GM23338 (cell line): Measurements from ENCODE around the gene PRR22. TPM values are rescaled to one million over a fixed set of nuclear protein-coding genes. Genes with fewer than 3 reads are reported as not detected.

Source experiments
- ATAC-seq: fragments of 200-7000 bp; cut with Tn5 transposase; 3 replicates; pipeline ENCODE4 v1.9.1; 2020
- DNase-seq: peaks from one replicate; pipeline ENCODE4 v3.0.0-alpha.2; 2015; ENCODE audit warnings: low spot score
- H2AFZ ChIP-seq: fragments of 200-600 bp; sonication (generic); 2 replicates; pipeline ENCODE4 v1.8.0; 2016; ENCODE audit warnings: antibody characterized with exemption, mild to moderate bottlenecking, moderate library complexity
- H3F3A ChIP-seq: fragments of 200-600 bp; sonication (generic); replicated peaks from 2 replicates; pipeline ENCODE4 v1.8.0; 2017; ENCODE audit warnings: antibody characterized with exemption, mixed run types, low read depth
- H3K27ac ChIP-seq: fragments of 200-600 bp; sonication (generic); 2 replicates; pipeline ENCODE4 v1.6.1; 2016; ENCODE audit warnings: low read depth
- H3K27me3 ChIP-seq: fragments of 200-600 bp; sonication (generic); 2 replicates; pipeline ENCODE4 v1.8.0; 2016; ENCODE audit warnings: mild to moderate bottlenecking, mixed run types, moderate library complexity; ENCODE audit not compliant: insufficient read depth
- H3K36me3 ChIP-seq: fragments of 200-600 bp; sonication (generic); 2 replicates; pipeline ENCODE4 v1.8.0; 2016; ENCODE audit warnings: mild to moderate bottlenecking; ENCODE audit not compliant: insufficient read depth
- H3K4me1 ChIP-seq: fragments of 200-600 bp; sonication (generic); 2 replicates; pipeline ENCODE4 v1.8.0; 2016; ENCODE audit warnings: mild to moderate bottlenecking, moderate library complexity; ENCODE audit not compliant: insufficient read depth
- H3K4me2 ChIP-seq: fragments of 200-600 bp; sonication (generic); 2 replicates; pipeline ENCODE4 v1.7.1; 2017; ENCODE audit warnings: mixed run types
- H3K4me3 ChIP-seq: fragments of 200-600 bp; sonication (generic); 2 replicates; pipeline ENCODE4 v1.6.1; 2016; ENCODE audit warnings: mixed run types
- H3K79me2 ChIP-seq: fragments of 200-600 bp; sonication (generic); replicated peaks from 2 replicates; pipeline ENCODE4 v1.8.0; 2017; ENCODE audit warnings: mild to moderate bottlenecking; ENCODE audit not compliant: insufficient read depth
- H3K9me2 ChIP-seq: fragments of 200-600 bp; sonication (generic); 2 replicates; pipeline ENCODE4 v1.8.0; 2017; ENCODE audit not compliant: insufficient read depth
- H4K20me1 ChIP-seq: fragments of 200-600 bp; sonication (generic); replicated peaks from 2 replicates; pipeline ENCODE4 v1.8.0; 2017; ENCODE audit warnings: mild to moderate bottlenecking; ENCODE audit not compliant: insufficient read depth
- H3K27ac Mint-ChIP-seq: 2 replicates; pipeline ENCODE4 v1.8.0; 2020; ENCODE audit warnings: inconsistent platforms, mild to moderate bottlenecking, moderate library complexity, mixed read lengths
- H3K27me3 Mint-ChIP-seq: 3 replicates; pipeline ENCODE4 v1.8.0; 2022; ENCODE audit warnings: low read depth, mild to moderate bottlenecking, moderate library complexity, mixed read lengths, inconsistent platforms; ENCODE audit not compliant: insufficient read depth, poor library complexity
- H3K36me3 Mint-ChIP-seq: 3 replicates; pipeline ENCODE4 v1.8.0; 2021; ENCODE audit warnings: low read depth, mild to moderate bottlenecking, inconsistent platforms, moderate library complexity, mixed read lengths
- H3K4me1 Mint-ChIP-seq: 3 replicates; pipeline ENCODE4 v1.8.0; 2020; ENCODE audit warnings: mild to moderate bottlenecking, inconsistent platforms, mixed read lengths
- H3K4me3 Mint-ChIP-seq: 3 replicates; pipeline ENCODE4 v1.8.0; 2021; ENCODE audit warnings: moderate library complexity, mild to moderate bottlenecking, inconsistent platforms, mixed read lengths
- H3K9me3 Mint-ChIP-seq: 3 replicates; pipeline ENCODE4 v1.8.0; 2020; ENCODE audit warnings: moderate library complexity, mild to moderate bottlenecking, inconsistent platforms, mixed read lengths
- CREB1 ChIP-seq: fragments of 250-450 bp; sonication (Bioruptor Pico); IDR thresholded peaks from 2 replicates; pipeline ENCODE4 v1.5.0; 2020; ENCODE audit warnings: low read depth, mild to moderate bottlenecking, moderate library complexity
- ETS1 ChIP-seq: IDR thresholded peaks from 2 replicates; pipeline ENCODE4 v1.6.1; 2016; ENCODE audit warnings: antibody characterized with exemption
- EZH2 ChIP-seq: fragments of 200-600 bp; sonication (generic); IDR thresholded peaks from one replicate; pipeline ENCODE4 v1.8.0; 2017; ENCODE audit warnings: antibody characterized with exemption, mild to moderate bottlenecking, low read depth; ENCODE audit not compliant: unreplicated experiment
- EZH2phosphoT487 ChIP-seq: fragments of 200-600 bp; sonication (generic); IDR thresholded peaks from one replicate; pipeline ENCODE4 v1.8.1; 2018; ENCODE audit warnings: antibody characterized with exemption; ENCODE audit not compliant: unreplicated experiment
- NANOG ChIP-seq: IDR thresholded peaks from 2 replicates; pipeline ENCODE4 v1.6.1; 2016; ENCODE audit warnings: antibody characterized with exemption, borderline replicate concordance
- POLR2AphosphoS5 ChIP-seq: IDR thresholded peaks from 2 replicates; pipeline ENCODE4 v1.6.1; 2016; ENCODE audit warnings: antibody characterized with exemption, low read depth
- REST ChIP-seq: IDR thresholded peaks from one replicate; pipeline ENCODE4 v1.6.1; 2018; ENCODE audit warnings: antibody characterized with exemption; ENCODE audit not compliant: unreplicated experiment
- STAT1 ChIP-seq: IDR thresholded peaks from one replicate; pipeline ENCODE4 v1.6.1; 2016; ENCODE audit warnings: antibody characterized with exemption; ENCODE audit not compliant: unreplicated experiment
- ZNF331 ChIP-seq: fragments of 250-450 bp; sonication (Bioruptor Pico); IDR thresholded peaks from 2 replicates; pipeline ENCODE4 v1.5.0; 2020; ENCODE audit warnings: low read depth, mild to moderate bottlenecking, moderate library complexity
- ZNF462 ChIP-seq: fragments of 250-450 bp; sonication (Bioruptor Pico); IDR thresholded peaks from 2 replicates; pipeline ENCODE4 v1.5.0; 2020; ENCODE audit warnings: mild to moderate bottlenecking, moderate library complexity
- polyA plus RNA-seq: library from polyadenylated mRNA; unstranded; fragments of >200 nt; fragmentation: Nextera tagmentation; extraction: Ambion mirVana; gene quantifications from 2 replicates; pipeline ENCODE4 v1.2.1, GENCODE V29; 2016
- total RNA-seq: library from RNA; depleted of rRNA; stranded (reverse); fragments of >200 nt; shearing (Covaris generic); gene quantifications from 2 replicates; pipeline ENCODE4 v1.2.3, GENCODE V29; 2014
- TF ChIP-seq, protein P1 (sequence below), 2 experiments: fragments of 200-600 bp in 1 of 2; sonication (generic) in 1 of 2; conservative IDR thresholded peaks; 2 replicates each; pipeline versions ENCODE4 v1.5.1 to v1.6.1; 2016 to 2017; ENCODE audit warnings: antibody characterized with exemption in 2 of 2, low read depth in 2 of 2, mild to moderate bottlenecking in 2 of 2, moderate library complexity in 1 of 2

Gene PRR22
- total and polyA plus RNA-seq, 2 experiments from 2014 or later = 1.0 to 1.2 TPM

DNA sequence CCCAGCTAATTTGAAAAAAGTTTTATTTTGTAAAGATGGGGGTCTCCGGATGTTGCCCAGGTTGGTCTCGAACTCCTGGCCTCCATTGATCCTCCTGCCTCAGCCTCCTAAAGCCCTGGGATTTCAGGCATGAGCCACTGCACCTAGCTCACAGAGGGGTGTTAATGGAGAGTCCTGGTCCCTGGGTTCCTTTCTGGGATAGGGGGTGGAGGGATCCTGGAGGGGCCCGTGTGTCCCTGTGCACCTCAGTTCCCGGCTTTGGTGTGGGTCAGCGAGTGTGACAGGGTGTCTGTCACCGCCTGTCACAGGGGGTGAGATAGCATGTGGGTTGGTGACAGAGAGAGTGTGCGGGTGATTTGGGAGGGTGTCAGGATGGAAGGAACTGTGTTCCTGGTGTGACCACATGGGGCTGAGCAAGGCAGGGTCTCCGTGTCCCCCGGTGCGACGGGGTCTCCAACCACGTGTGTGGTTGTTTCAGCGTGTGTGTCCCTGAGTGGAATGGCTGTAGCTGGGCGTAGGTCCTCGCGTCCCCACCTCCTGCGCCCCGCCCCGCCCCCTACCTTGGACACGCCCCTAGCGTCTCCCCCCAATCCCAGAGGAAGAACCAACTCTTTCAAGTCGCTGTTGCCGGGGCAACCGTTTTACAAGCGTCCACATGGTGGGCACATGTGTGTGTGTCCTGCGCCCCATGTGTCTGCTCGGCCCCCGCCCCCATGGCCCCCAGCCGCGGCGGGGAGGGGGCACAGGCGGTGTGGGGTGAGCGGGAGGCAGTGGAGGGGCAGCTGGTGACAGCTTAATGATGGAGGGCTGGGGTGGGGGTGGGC is 17.5 kb upstream of the PRR22 start:
- Histone ChIP-seq H3K27me3 (peaks cover 15% of the 10 kb centered on the region), H3F3A (no peaks in the 10 kb centered on the region), H3K4me3 (peak overlapping the region; percentile 36; the same call in 1 of the 2 replicates), H2AFZ (no peak overlapping the region), H3K4me1 (peaks cover 6% of the 10 kb centered on the region; the same call in 1 of the 2 replicates), H3K36me3 (no peaks in the 10 kb centered on the region), H4K20me1 (no peaks in the 10 kb centered on the region; the same call in 1 of the 2 replicates), H3K79me2 (no peaks in the 10 kb centered on the region), H3K27ac (no peak overlapping the region), H3K9me2 (peaks cover 5% of the 10 kb centered on the region; the same call in 1 of the 2 replicates), H3K4me2 (peak overlapping the region; percentile 68)
- peaks cover 2% of the 10 kb centered on the region; the same call in 2 of the 3 replicates for H3K36me3 Mint-ChIP-seq
- H3K4me1 Mint-ChIP-seq = peaks cover 21% of the 10 kb centered on the region
- H3K27ac Mint-ChIP-seq = no peak overlapping the region
- peak overlapping the region; percentile 54; the same call in 2 of the 3 replicates for H3K4me3 Mint-ChIP-seq
- peaks cover 49% of the 10 kb centered on the region for H3K27me3 Mint-ChIP-seq
- peaks cover 3% of the 10 kb centered on the region; the same call in 2 of the 3 replicates for H3K9me3 Mint-ChIP-seq
- peak; percentile 6 for ATAC-seq
- DNase-seq = peak; percentile 97
- TF ChIP-seq ZNF462 (CRISPR knock-in tag) (no peak), NANOG (no peak), POLR2AphosphoS5 (no peak), ZNF331 (CRISPR knock-in tag) (no peak), EZH2 (no peak), STAT1 (no peak), REST (no peak), CREB1 (CRISPR knock-in tag) (no peak), EZH2phosphoT487 (no peak), ETS1 (no peak)
- TF ChIP-seq, protein P1, sequence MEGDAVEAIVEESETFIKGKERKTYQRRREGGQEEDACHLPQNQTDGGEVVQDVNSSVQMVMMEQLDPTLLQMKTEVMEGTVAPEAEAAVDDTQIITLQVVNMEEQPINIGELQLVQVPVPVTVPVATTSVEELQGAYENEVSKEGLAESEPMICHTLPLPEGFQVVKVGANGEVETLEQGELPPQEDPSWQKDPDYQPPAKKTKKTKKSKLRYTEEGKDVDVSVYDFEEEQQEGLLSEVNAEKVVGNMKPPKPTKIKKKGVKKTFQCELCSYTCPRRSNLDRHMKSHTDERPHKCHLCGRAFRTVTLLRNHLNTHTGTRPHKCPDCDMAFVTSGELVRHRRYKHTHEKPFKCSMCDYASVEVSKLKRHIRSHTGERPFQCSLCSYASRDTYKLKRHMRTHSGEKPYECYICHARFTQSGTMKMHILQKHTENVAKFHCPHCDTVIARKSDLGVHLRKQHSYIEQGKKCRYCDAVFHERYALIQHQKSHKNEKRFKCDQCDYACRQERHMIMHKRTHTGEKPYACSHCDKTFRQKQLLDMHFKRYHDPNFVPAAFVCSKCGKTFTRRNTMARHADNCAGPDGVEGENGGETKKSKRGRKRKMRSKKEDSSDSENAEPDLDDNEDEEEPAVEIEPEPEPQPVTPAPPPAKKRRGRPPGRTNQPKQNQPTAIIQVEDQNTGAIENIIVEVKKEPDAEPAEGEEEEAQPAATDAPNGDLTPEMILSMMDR (conservative IDR thresholded peaks at IDR 0.05; ENCODE audit: low read depth in 2 of 2) = no peak
